ENCODE measurements around the gene BUD23. TPM values are rescaled to one million over a fixed set of nuclear protein-coding genes. Genes with fewer than 3 reads are reported as not detected.

The BUD23 gene
- total and polyA plus RNA-seq, 2 experiments from 2014 or later: 62.1 to 117 TPM

- TF ChIP-seq EZH2phosphoT487 (IDR thresholded peaks at IDR 0.05; ENCODE audit: unreplicated experiment): no peak
- no peak for TF ChIP-seq ETS1 (IDR thresholded peaks at IDR 0.05)
- TF ChIP-seq POLR2AphosphoS5 (IDR thresholded peaks at IDR 0.05; ENCODE audit: low read depth): no peak
- TF ChIP-seq CREB1 (CRISPR knock-in tag; IDR thresholded peaks at IDR 0.05; ENCODE audit: low read depth): no peak
- no peak for TF ChIP-seq ZNF331 (CRISPR knock-in tag; IDR thresholded peaks at IDR 0.05; ENCODE audit: low read depth)
- no peak for TF ChIP-seq STAT1 (IDR thresholded peaks at IDR 0.05; ENCODE audit: unreplicated experiment)
These were observed 13.0 kb downstream of the BUD23 start (continued) for GRCh38 chr7:73696372-73696771.

GRCh38 chr7:73698410-73698809 is 15.0 kb downstream of the BUD23 start:
- no peak overlapping the region for H3K4me2 ChIP-seq
- no peak overlapping the region for H2AFZ ChIP-seq
- no peak for DNase-seq (ENCODE audit: low spot score)
- no peak overlapping the region for H3K4me3 ChIP-seq
- ATAC-seq: no peak
- no peak overlapping the region for H3K4me3 Mint-ChIP-seq
- peaks cover 57% of the 10 kb centered on the region for H3K36me3 Mint-ChIP-seq (ENCODE audit: low read depth)
- 0 out of 2 replicates have a peak, but pooled peaks cover 6% of the 10 kb centered on the region for H3F3A ChIP-seq (replicated peaks; ENCODE audit: low read depth)
- no peak overlapping the region for H3K27ac ChIP-seq (ENCODE audit: low read depth)
- peaks cover 4% of the 10 kb centered on the region for H3K4me1 ChIP-seq (ENCODE audit: insufficient read depth)
- H4K20me1 ChIP-seq (replicated peaks; ENCODE audit: insufficient read depth): peaks cover 8% of the 10 kb centered on the region
- no peak overlapping the region for H3K27ac Mint-ChIP-seq
- H3K9me3 Mint-ChIP-seq: no peaks in the 10 kb centered on the region; the same call in 2 of the 3 replicates
- no peaks in the 10 kb centered on the region for H3K27me3 ChIP-seq (ENCODE audit: insufficient read depth)
- no peaks in the 10 kb centered on the region for H3K79me2 ChIP-seq (replicated peaks; ENCODE audit: insufficient read depth)
- H3K4me1 Mint-ChIP-seq: peaks cover 15% of the 10 kb centered on the region
- peaks cover 20% of the 10 kb centered on the region for H3K27me3 Mint-ChIP-seq (ENCODE audit: insufficient read depth, low read depth, poor library complexity)
- peaks cover 21% of the 10 kb centered on the region for H3K36me3 ChIP-seq (ENCODE audit: insufficient read depth)
- no peaks in the 10 kb centered on the region for H3K9me2 ChIP-seq (ENCODE audit: insufficient read depth)
- TF ChIP-seq REST (IDR thresholded peaks at IDR 0.05; ENCODE audit: unreplicated experiment) (no peak), ZNF114 (CRISPR knock-in tag; IDR thresholded peaks at IDR 0.05) (no peak), CTCF (conservative IDR thresholded peaks at IDR 0.05; ENCODE audit: low read depth in 2 of 2) (no peak), ETS1 (IDR thresholded peaks at IDR 0.05) (no peak), EZH2 (IDR thresholded peaks at IDR 0.05; ENCODE audit: low read depth, unreplicated experiment) (no peak), ZNF331 (CRISPR knock-in tag; IDR thresholded peaks at IDR 0.05; ENCODE audit: low read depth) (no peak), CREB1 (CRISPR knock-in tag; IDR thresholded peaks at IDR 0.05; ENCODE audit: low read depth) (no peak), ZNF462 (CRISPR knock-in tag; IDR thresholded peaks at IDR 0.05) (no peak)

Data from GM23338 (cell line).